ENCODE results near the gene C3orf22.

Gene C3orf22

DNA sequence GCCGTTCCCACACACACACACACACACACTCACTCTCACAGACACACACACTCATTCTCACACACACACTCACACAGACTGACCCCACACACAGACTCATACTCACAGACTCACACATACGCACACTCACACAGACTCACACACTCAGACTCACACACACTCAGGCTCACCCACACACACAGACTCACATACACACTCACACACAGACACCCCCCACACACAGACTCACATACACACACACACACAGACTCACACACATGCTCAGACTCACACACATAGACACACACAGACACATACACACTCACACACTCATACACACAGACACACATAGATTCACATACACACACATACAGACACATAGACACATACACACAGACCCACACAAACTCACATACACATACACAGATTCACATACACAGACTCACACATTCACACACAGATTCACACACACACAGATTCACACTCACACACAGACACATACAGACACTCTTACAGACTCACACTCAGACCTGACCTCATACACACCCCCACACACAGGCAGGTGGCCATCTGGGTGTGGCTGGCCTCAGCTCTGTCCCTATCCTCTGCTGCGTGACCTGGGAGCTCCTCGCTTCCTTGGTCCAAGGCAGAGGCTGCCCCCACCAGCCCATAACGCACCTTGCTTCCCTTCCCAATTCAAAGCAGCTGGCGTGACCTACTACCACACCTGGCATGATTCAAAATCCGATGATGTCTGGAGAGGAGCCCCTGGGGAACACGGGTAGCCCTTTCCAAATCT is 1.9 kb downstream of the C3orf22 start:
- no peak for DNase-seq

DNA sequence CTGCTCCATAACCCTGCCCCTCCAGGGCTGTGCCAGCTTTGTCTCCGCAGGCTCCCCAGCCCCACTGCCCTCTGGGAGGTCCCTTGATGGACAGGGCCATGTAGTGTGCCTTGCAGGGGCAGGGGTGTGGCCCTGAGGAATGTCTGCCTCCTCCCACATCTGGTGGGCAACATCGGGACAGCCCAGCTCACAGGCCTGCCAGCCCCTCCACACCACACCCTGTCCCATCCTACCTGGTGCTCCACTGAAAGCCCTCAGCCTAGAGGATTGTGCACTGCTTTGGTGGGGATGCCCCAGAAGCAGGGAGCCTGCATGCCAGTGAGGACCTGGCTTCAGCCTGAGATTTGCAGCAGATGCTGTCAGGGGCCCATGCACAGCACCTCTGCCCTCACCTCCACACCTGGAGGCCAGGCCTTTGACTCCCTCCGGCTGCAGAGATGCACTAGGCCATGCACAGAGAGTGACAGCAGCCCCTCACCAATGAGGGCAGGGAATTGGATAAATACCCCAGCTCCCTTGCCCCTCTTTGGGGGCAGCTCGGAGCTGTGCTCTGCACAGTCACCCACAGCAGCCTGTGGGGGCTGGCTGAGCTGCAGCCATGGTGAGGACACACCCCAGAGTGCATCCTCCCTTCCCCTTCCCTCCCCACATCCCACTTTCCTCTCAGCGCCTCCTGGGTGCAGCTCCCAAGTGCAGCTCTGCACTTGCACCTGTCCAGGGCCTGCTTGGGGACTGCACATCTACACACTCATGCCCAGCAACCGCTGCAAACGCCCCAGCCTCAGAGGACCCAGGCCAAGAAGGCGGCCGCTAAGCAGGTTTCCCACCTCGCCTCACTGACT is 2.7 kb downstream of the C3orf22 start:
- DNase-seq, result no peak

DNA sequence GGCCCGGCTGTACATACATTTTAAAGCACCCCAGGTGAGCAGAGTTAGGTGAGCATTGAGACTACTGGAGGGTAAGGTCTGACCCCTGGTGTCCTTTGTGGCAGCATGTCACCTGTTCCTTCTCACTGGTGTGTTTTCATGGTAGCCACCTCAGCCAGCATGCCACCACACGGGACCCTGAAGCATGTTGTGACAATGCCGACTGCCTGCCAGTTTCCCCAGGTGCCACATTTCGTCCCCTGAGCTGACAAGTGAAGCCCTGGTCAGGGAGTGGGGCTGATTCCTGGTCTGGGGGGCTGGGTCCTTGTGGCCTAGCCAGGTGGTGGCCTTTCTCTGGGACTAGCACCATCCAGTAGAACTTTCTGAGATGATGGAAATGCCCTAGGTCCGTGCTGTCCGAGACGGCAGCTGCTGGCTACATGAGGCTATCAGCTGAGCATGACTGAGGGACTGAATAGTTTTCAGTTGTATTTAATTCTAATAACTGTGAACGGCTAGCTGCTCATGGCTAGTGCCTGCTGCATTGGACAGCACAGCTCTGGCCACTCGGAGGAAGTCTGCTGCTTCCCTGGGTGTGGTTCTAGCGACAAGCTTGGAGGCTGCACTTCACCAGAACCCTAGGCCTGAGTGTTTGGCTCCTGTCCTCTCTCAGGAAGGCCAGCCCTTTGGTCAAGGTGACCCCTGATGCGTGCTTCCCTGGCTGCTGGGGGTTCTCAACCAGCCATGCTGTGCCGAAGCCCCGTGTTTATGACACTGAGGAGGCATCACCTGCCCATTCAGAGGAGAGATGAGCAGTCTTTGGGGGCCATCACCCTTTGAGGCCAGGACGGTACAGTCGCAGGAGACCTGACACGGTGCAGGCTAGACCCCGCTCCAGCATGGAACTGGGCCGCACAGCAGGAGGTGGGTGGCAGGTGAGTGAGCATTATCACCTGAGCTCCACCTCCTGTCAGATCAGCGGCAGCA is 3.9 kb downstream of the C3orf22 start:
- no peak for DNase-seq

DNA sequence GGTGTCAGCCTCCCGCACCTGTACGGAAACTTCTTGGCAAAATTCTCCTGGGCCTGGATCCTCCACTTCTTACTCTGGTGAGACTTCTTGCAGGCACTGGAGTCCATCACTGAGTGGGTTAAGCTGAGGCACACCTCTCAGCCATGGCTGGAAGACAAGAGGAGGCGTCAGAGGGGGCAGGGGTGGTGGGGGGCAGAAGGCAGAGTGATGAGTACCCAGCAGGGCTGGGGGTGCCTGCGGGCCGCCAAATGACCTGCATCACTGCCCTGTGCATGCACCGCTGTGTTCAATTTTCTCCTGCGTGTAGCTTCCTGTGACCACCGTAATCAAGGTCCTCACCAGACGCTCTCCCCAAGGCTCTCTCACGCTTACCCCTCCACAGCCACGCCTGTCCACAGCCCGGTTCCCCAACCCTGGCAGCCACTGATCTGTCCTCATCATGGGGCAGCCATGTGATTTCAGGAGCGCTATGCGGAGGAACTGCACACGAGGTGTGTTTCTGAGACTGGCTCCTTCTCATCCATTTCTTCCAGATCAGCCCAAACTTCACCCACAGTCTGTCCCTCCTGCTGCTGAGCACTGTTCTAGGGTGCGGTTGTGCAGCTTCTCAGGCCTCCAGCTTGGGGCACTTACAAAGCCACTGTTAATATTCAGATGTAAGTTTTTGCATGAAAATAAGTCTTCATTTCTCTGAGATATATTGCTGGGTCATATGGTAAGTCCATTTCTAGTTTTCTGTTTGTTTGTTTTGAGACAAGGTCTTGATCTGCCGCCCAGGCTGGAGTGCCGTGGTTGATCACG is 5.2 kb downstream of the C3orf22 start:
- no peak for DNase-seq

DNA sequence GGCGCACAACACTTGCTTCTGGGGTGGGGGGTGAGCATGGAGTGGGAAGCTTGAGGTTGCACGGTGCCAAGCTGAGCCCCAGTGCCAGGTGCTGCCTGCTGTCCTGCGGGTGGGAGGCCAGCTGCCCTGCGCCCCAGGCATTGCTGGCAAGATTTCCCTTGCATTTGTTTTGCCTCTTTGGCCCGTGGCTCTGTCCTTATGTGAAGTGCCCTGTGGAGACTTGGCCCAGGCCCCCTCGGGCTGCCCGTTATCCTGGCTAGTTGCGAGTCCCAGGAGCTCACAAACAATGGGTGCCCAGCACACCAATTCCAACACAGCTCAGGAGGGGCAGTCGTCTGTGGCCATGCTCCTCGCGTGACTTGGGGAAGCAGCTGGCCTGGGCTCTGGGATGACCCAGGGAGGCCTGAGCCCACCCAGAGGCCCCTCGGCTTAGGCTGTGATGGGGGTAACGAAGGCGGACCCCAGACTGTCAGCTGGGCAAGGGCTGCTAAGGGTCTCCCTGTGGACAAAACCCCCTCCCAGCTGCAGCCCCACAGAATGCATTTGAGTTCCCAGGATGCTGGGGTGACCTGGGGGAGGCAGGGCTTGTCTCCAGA is 5.9 kb downstream of the C3orf22 start:
- no peak for DNase-seq

DNA sequence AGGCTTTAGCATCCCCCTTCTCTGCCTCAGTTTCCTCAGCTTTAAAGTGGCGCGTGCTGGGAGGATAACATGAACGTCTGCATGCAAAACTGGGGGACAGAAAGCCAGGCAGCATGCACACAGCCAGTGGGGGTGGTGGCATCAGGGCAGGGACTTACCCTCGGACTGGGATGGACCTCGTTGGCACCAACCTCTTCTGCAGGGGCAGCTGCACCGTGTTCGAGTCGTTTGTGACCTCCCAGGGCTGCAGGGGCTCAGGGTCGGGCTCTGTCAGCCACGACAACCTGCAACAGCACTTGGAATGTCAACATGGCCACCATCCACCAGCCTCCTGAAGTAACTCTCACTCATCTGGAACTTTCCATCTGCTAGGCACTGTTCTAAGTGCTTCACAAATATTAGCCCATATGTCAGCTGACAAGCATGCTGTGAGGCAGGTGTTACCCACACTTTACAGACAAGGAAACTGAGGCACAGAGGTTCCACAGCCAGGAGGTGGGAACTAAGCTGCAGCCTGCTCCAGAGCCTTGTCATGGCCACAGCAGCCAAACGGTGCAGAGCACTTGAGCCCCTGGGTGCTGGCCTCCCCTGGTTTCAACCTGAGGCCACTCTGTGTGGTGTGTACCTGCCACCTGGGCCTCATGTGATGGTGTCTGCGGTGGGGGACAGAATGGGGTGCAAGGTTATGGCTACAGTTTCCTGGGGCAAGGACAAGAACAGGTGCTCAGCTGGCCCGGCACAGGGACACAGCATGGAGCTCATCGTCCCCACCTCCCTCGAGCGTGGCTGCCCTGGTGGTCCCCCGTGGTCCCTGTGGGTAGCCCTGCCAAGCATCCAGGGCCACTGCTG is 6.7 kb downstream of the C3orf22 start:
- no peak for DNase-seq

DNA sequence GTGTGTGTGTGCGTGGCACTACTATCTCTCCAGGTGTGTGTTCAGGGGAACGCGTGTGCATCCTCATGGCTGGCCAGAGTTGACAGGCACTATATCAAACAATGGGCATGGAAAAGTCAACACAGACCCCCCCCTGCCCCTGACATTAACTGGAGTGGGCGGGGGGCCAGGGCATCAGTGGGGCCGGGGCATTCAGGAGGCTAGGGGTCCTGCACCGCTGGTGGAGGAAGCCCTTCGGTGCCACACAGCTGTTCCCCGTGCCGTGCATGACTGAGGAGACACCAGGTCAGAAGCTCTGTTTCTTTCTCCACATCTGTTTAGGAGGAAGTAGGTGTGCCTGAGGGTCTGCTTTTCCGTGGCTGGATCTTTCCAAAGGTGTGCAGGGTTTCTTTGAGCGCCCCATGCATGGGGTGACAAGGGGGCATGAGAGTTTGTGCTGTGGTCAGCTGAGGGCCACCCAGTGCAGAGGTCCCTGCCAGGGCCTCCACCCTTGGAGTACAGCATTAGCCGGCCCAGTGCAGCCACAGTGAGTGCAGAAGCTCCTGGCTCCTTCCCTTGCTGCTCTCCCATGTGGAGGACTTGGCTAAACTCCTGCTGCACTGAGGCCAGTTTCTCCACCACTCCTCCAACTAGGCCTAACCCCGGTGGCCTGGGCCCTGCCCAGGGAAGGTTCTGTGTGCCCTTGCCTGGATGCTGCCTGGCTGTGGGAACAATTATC is 7.5 kb downstream of the C3orf22 start:
- DNase-seq, result no peak

DNA sequence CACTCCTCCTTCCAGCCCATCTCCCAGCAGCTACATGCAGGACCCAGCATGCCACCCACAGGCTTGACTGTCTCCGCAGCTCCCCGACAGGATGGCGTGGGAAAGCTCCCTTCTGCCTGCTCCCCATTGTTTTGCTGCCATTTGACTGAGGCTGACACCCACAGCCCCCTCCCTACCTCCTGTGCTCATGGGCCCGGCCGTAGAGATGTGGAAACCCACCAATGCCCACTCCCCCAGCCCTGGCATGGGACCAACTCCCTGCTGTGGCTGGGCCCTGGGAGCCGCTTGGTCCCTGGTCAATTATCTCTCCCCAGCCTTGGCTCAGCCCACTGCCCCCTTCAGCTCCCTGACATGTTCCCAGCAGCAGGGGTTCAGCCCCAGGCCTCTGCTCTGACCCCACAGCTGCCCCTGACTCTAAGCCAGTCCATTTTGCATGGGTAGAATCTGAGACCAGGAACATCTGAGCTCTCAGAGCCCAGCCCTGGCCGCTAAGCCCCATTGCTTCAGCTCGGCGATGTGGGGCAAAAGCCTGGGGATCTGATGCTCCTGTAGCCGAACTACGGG is 8.2 kb downstream of the C3orf22 start:
- no peak for DNase-seq

DNA sequence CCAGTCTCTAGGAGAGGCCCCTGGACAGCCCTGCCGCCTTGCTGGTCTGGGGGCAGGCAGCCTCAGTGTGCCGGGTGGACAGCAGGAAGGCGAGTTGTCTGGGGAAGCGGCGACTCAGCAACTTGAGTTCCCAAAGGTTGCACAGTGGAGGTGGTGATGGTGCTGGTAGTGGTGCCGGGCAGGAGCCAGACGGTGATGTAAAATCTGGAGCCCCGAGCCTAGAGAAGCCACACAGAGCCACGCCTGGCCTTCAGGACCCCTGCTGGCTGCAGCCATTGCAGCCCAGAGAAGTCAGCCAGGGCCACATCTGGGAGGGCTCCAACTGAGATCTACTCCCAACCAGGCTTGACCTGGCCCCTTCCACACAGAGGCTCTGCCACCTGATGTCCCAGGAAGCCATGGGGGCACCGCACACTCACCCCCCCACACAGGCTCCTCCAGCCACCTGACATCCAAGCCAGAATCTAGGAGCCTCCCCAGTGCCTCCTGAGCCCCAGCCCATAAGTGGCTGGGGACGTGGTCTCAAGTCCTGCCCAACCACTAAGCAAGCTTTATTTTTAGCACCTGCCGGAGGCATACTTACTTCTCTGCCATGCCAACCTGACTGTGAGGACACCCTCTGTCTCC is 8.8 kb downstream of the C3orf22 start:
- DNase-seq, result no peak

DNA sequence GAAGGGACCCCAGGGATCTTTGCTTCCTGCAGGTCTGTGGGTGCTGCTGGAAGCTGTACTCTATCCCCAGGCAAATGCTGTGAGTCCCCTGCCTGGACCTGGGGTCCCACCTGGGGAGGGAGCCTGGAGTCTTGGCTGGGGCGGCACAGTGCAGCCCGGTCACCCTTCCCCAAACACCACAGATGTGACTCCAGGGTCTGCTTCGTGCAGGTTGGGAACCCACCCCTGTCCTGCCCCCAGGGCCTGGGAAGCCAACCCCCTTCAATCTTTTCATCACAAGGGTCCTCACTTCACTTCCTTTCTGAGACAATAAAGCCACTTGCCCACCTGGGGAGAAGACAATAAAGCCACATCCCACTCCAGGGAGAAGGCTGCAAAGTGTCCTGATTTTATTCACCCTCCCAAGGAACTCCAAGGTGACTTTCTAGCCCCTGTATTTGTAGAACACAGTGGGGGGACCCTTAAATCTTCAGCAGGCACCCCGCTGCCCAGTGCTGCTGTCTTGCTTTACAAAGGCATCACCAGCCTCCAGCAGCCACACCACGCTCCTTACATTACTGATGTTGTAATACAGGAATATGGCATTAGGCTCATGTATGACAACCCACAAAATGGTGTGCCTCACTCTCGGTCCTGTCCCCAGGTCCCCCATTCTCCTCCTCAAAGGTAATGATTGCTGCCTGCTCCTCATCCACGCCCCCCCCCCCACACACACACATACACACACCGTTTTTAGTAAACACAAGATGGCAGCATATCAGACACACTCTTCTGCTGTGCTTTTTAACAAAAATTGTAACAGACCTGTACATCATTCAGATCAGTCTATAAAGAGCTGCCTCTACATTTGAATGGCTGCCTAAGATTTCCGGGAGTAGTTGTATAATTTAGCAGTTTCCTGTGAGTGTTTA is 9.9 kb downstream of the C3orf22 start:
- no peak for DNase-seq

DNA sequence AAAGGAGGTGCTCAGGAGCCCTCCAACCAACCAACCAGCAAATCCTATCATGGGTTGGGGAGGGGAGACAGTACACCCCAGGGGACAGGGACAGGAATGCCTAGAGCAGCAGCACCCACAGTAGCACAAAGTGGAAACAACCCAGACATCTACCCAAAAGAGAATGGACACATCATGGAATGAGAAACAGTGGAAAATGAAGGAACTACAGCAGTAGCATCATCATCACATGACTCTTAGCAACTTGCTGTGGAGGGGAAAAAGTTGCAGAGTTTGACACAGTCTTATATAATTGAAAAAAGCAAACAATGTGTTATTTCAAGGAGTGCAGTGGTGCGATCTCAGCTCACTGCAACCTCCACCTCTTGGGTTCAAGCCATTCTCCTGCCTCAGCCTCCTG is 11.0 kb downstream of the C3orf22 start:
- DNase-seq, result no peak

DNA sequence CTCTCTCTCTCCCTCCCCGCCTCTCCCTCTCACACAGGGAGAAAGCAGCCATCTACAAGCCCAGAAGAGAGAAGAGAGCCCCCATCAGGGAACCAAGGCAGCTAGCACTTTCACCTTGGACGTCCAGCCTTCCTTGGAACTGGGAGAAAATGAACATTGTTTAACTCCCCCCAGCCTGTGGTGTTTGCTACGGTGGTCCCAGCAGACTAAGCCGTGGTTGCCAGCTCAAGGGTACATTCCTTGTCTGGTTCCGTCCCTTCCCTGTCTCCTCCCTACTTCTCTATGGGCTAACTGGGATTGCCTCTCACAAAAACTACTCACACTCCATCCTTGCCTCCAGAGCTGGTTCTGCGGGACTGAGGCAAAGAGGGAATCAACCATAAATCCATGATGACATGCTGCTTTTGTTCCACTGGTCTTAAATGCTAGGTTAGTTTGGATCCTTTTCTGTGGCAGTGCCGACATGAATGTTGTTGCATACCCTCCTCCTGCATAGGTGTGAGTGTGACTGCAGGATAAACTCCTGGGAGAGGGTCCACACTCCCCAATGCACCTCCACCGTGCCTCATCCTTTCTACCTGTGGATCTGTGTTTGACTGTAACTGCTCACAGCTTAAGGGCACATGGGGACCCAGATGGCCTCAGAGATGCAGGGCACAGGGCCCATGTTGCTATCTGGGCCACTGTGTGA is 12.0 kb downstream of the C3orf22 start:
- no peak for DNase-seq

DNA sequence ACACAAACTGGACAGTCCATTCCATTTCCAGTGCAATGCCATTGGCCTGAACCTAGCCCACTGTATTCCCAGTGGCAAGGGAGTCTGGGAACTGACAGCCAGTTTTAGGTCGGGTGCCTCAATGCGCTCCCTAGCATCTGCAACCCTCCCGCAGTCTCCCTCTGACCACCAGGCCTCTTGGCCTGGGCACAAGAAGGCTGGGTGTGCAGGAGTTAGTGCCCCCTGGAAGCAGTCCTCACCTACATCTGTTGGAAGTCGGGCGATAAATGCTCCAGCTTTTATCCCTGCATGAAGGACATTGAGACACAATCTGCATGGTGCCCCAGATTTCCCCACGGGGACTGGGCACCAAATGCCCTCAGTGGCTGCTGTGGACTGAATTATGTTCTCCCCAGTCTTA is 12.7 kb downstream of the C3orf22 start:
- no peak for DNase-seq

DNA sequence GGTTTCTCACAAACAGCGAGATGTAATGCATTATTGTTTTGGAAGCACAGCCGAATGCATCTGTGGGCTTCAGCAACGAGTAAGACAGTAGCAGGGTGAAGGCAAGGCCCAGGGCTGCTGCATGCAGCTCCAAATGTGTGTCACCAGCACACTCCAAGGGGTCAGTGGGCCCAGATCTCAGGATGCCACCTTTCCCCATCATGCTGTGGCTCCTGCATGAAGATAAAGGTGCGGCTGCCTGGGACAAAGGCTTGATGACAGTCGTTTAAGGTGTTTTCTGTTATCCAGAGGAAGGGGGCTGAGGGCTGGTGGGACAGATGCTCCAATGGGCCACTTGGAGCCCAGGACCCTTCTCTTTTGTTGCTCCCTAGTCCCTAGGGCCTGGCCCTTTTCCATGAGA is 13.2 kb downstream of the C3orf22 start:
- no peak for DNase-seq

DNA sequence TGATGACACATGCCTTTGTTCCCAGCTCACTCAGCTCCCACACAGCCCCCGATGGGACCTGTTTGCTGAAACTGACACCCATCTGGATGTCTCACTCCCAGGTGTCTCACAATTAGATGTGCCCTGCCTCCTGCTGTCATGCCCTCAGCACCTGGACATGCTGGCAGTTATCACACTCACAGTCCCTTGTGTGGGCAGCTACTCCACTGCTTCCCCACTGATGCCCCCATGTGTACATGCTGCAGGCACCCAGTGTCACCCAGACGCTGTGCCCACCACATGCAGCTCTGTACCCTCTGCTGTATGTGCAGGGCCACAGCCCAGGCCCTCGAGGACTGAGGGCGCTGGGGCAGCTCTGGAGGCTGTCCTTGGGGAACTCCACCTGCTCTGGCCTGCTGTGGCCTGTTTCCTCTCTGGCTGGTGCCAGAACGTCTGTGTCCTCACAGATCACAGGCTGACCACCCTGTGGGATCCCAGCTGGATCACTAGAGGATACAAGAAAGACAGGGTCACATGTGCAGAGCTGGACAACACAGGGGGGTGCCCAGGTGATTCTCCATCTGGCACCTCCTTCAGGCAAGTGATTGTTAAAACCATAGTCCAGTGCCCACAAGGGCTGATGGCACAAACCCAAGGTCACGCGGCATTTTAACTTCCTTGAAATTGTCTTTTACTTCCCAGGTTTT is 14.0 kb downstream of the C3orf22 start:
- no peak for DNase-seq

DNA sequence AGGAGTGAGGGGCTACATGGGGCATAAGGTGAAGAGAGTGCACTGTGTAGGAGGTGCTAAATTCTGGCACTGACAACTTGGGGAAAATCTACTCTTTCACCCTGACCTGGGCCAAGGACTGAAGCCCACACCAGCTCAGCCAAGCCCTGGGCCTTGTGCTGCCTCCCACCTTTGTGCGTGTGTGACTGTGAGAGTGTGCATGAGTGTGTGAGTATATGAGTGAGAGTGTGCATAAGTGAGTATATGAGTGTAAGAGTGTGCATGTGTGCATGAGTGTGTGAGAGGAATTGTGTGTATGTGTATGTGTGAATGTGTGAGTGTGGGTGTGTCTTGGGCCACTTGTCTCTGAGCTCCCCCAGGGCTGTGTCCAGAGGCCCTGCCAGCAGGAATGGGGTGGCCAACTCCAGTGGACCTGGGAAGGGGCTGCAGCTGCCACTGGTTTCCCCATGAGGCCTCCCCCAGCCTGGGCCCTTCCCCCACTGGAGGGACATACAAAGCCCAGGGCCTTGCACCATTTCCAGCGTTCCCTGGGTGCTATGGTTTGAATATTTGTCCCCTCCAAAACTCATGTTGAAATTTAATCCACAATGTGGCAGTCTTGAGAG is 15.2 kb downstream of the C3orf22 start:
- DNase-seq, result no peak

Measured in kidney glomerular epithelial cell (primary cell).